SK-N-SH (cell line): ENCODE data around the gene PIR.
A peak's percentile ranks its signal among the peaks of the same experiment; 100 is the strongest.

Experiments used
- CTCF ChIP-seq: fragments of 200-600 bp; sonication (generic); IDR thresholded peaks from 2 replicates; pipeline ENCODE4 v1.6.1; 2017; ENCODE audit warnings: antibody characterized with exemption, mild to moderate bottlenecking, moderate library complexity
- EP300 ChIP-seq, 2 experiments: IDR thresholded peaks; 2 replicates each; pipeline versions ENCODE4 v1.4.0 to v1.6.1; 2012; ENCODE audit warnings: borderline replicate concordance in 1 of 2, low read depth in 1 of 2, low read length in 1 of 2
- FOSL2 ChIP-seq: IDR thresholded peaks from 2 replicates; pipeline ENCODE4 v1.4.0; 2012; ENCODE audit warnings: low read depth, mild to moderate bottlenecking, moderate library complexity, borderline replicate concordance
- GABPA ChIP-seq: IDR thresholded peaks from 2 replicates; pipeline ENCODE4 v1.4.0; 2012; ENCODE audit warnings: low read depth, mild to moderate bottlenecking
- PBX3 ChIP-seq: IDR thresholded peaks from 2 replicates; pipeline ENCODE4; 2012
- POLR2AphosphoS5 ChIP-seq: IDR thresholded peaks from 2 replicates; pipeline ENCODE4 v1.6.1; 2012; ENCODE audit warnings: low read depth, low read length
- RAD21 ChIP-seq: IDR thresholded peaks from 2 replicates; pipeline ENCODE4 v1.6.1; 2012; ENCODE audit warnings: mild to moderate bottlenecking, low read length
- REST ChIP-seq: IDR thresholded peaks from 2 replicates; pipeline ENCODE4 v1.6.1; 2012; ENCODE audit warnings: mild to moderate bottlenecking, low read depth, low read length, moderate library complexity
- RFX5 ChIP-seq: IDR thresholded peaks from 2 replicates; pipeline ENCODE4 v1.6.1; 2012; ENCODE audit warnings: mild to moderate bottlenecking, improper control_type of control experiment, low read length
- TAF1 ChIP-seq: IDR thresholded peaks from 2 replicates; pipeline ENCODE4 v1.6.1; 2012; ENCODE audit warnings: low read depth, mild to moderate bottlenecking, low read length, moderate library complexity, borderline replicate concordance
- ZBTB33 ChIP-seq: IDR thresholded peaks from 2 replicates; pipeline ENCODE4 v1.4.0; 2012; ENCODE audit warnings: low read depth, borderline replicate concordance

- TF ChIP-seq POLR2AphosphoS5 (no peak; the same call in 1 of the 2 replicates), CTCF (no peak), FOSL2 (no peak), RFX5 (no peak), GABPA (no peak), EP300 (IDR thresholded peaks at IDR 0.05; ENCODE audit: borderline replicate concordance in 1 of 2, low read depth in 1 of 2, low read length in 1 of 2) (peak; percentile 47 to 71; a peak in 3 of 4 replicates), TAF1 (no peak), ZBTB33 (no peak), REST (no peak), RAD21 (no peak), PBX3 (peak; percentile 25; the same call in 1 of the 2 replicates)
These were observed 91.8 kb downstream of the PIR start for GRCh38 chrX:15401378-15401777.
